ENCODE measurements around the gene LGALS3BP.

The LGALS3BP gene

DNA sequence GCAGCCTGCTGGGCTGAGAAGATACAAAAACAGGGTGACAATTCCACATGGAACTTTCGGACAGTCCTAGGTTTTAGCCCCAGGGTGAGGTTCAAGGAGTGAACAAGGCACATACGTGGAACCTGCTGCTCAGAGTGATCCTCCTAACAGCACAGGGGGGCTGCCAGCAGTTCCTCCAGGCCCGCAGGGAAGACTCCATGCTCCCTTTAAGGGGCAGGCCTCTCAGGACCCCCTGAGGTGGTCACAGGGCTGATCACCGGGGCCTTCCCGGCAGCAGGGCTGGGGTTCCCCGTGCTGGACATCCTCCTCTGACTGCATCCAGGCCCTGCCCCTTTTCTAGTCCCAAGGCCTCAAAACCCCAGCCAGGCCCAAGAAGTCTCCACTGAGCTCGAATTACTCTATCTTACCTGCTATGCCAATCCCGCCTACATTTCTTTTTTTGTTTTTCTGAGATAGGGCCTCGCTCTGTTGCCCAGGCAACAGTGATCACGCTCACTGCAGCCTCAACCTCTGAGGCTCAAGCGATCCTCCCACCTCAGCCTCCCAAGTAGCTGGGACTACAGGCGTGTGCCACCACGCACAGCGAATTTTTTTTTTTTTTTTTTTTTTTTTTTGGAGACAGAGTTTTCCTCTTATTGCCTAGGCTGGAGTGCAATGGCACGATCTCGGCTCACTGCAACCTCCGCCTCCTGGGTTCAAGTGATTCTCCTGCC lies 19.5 kb upstream of the LGALS3BP start:
- DNase-seq = no peak

DNA sequence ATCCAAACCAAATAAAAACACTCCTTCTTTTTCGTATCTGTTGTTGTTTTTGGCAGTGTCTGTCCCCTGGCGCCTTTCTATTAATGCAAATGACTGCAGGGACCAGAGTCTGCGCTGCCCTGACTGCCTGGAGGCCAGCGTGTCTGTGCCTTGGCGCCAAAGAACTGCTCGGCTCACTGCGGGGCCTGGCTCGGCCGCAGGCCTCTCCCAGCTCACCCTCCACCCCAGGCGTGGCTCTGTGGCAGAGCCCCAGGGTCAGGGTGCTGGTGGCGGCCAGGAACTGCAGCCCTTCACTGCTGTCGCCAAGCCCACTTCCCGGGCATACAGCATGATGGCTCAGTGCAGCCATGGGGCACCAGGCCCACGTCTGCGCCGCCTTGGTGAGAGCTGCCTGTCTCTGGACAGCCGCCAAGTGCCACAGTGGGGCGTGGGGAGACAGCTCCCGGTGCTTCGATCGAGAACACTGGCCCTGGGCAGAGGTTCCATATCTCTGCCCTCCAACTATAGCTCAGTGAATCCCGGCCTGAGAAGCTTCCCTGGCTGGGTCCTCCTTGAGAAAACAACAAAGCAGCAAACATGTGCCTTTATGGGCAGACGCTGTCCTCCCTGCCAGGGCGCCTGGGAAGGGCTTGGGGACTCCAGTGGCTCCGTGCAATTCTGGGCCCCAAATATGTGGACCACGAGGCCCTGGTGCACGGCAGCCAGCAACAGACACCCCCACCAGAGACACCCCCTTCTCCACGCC lies 18.8 kb upstream of the LGALS3BP start:
- DNase-seq = no peak

DNA sequence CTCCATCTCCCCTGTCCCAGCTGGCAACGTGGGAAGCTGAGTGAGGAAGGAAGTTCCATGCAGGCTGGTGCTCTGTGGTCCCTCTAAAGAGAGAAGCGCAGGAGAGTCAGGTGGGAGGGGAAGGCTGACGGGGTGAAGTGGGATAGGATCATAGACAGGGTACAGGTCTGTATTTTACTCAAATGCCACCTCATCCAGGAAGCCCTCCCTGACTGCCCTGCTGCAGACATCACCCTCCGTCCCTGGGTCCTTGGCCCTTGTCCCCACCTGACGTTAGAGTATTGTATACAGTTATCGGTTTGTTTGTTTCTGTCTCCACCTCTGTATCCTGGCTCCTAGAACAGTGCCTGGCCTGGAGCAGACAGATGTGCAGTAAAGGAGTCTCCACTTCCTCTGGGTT lies 18.2 kb upstream of the LGALS3BP start:
- no peak for DNase-seq

DNA sequence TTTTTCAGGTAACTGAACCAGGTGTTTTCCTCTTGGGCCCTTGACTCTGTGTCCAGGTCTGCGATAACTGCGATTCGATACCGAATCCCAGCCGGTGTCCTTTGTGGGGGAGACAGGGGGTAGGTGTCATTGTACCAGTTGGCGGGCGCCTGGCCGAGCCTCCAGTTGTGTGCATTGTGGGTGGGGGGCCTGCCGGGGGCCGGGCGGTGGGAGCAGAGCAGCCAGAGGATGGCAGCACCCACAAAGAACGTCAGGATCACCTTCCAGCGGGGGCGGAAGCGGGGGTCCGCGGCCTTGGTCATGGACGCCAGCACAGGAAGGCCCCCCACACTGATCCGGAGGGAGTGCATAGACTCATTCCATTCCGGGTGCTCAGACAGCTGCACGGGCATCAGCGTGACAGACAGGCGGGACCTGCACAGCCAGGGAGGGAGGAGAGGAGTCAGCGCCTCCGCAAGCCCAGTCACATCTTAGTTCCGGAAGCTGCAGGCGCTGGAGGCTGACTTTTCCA lies 17.6 kb upstream of the LGALS3BP start:
- no peak for DNase-seq

DNA sequence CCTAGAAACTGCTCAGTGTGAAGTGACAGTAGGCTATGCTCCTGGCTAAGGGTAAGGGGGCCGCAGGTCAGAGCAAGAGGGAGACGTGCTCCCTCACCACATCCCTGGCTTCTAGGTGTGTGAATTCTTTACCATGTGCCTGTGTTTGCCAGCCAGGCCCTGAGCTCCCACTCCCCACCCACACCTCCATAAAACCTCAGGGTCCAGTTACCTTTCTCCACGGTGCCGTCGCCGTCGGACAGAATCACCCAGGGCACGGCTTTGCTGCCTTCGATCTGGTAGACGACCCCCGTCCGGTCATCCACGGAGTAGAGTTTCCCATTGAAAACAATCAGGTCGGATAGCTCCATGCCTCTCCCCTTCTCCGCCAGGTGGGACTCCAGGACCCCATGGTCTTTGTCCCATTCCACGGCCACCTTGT lies 17.1 kb upstream of the LGALS3BP start:
- DNase-seq = no peak

DNA sequence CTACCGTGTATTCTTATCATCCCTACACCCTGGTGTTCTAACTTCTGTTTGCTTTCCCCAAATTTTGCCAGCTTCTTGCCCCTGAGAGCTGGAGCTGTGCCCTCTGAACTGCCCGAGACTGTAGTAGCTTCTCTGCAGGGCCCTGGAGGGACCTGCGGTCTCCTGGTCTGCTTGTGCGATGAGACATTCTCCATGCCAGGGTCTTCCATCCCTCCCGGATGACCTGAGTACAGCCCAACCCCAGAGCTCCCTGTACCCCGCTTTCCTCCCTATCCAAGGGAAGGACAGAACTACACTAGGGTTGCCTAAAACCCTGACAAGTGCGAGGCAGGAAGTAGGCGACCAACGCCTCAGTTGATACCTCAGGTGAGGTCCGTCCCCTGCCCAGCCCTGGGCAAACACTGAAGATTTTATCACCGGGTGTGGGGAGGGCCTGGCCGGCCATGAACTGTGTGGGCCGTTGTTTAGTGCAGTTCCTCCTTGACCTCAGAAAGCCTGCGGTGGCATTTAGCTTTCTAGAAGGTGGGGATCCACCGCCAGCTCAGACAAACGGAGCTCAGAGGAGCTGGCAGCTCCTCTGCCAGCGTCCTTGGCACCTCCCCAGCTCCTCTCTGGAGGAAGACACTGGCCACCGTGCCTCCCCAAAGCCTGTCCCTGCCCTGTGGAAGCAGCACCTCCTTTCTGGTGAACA lies 16.2 kb upstream of the LGALS3BP start:
- DNase-seq = no peak

DNA sequence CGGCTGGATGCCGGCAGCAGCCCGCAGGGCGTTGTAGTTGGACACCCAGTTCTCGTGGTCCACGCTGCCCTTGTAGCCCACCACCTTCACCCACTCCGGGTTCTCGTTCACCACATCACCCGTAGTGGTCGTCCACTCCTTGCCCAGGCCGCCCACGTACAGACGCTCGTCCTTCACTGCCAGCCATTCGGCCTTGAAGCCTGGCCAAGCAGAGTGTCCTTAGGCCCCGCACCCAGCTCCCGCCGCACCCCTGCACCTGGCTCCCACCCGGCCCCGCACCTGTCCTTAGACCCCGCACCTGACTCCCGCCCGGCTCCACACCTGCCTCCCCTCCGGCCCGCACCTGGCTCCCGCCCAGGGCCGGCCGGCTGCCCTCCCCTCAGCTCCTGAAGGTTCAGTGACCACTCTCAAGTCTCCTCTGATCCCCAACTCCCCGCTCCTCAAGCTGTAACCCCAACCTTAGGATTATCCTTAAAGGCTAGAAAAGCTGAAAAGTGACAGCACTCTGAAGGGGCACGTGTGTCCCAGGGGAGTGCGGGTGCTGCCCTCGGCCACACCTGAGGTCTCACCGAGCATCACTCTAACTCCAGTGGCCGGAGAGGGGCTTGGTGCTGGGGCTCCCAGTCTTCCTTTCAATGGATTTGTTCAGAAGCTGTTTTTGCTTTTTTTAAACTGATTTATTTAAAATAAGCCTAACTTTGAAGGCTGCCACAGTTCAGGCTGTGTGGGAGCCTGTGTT lies 15.5 kb upstream of the LGALS3BP start:
- DNase-seq = no peak

DNA sequence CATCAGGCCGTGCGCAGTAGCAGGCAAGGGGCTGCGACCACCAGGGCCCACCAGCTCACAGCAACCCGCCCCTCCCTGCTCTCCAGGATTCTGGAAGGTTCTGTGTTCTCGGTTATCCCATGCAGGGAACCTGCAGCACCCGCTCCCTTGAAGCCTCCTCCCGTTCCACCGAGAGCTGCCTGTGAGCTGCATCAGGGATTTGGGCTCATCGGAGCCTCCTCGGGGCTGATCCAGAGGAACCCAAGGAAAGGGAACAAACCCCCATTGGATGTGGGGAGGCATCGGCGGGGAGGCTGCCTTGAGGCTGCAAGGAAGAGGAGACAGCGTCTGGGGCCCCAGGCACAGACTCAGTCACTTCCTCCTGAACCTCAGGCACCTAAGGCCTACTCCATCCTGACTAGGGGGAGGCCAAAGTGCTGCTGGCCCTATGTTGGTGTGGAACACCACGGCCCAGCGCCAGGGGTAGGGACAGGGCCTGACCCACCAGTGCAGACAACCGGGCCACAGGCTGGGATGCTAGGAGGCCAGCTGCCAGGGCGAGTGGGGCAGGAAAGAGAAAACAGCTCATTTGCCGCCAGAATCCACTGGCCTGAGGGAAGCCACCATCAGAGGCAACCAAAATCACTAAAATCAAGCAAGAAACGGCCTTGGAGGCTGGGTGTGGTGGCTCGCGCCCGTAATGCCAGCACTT lies 14.4 kb upstream of the LGALS3BP start:
- DNase-seq = no peak

DNA sequence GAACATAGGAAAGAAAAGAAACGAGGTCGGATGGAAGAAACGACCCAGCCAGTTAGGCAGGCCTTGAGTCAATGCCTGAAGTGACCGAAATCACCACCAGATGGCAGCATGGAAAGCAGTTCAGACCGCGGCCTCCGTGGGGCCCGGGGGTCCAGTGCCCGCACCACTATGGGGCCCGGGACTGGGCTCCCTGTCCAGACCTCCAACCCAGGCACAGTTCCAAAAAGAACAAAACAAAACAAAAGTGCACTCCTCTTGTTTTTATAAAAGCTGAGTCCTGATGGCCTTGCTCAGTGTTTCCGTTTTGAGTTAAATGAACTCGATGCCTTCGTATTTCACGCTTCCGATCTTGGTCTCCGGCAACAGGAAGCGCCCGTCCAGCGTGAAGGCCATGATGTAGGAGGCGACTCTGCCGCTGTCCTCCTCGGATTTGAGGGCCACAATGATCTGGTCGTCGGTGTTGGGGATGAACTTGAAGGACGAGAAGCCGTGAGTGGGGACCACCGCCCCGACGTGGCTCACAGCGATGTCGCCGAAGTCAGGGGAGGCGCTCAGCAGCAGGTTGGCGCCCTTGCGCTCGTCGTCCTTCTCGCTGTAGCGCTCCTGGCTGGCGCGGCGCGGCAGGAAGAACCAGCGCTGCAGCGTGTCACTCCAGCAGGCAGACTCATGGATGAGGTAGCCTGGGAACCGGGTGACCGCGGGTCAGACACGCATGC lies 13.7 kb upstream of the LGALS3BP start:
- peak in 3 of 5 experiments; percentile 31 to 43 (median 36) for DNase-seq

DNA sequence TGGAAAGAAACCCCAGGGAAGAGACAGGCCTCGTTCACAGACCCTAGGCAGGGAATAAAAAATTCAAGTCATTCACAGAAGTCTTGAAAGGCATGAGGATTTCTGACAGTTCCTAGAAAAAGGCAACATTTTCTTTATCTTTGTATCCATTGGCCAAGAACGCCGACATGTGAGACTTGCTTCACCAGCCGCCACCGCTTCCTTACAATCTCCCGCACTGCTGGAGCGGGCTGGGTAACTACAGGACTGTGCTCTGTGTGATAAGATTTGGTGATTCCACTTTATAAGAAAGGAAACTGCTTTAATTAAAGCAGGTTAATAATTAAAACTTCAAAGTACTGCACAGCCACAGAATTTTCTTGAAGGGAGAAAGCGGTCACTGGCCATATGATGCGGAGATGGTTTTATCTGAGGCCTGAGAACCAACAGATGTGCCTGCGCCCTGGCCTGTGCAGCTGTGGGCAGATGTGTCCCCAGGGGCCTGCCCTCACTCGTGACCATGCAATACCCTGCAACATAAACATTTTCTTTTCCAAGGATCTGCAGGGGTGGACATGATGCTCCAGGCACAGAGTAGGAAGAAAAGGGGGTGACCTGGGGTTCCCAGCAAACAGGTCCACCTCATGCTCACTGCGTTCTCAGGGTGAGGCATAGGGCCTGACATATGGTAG lies 13.0 kb upstream of the LGALS3BP start:
- DNase-seq = no peak

DNA sequence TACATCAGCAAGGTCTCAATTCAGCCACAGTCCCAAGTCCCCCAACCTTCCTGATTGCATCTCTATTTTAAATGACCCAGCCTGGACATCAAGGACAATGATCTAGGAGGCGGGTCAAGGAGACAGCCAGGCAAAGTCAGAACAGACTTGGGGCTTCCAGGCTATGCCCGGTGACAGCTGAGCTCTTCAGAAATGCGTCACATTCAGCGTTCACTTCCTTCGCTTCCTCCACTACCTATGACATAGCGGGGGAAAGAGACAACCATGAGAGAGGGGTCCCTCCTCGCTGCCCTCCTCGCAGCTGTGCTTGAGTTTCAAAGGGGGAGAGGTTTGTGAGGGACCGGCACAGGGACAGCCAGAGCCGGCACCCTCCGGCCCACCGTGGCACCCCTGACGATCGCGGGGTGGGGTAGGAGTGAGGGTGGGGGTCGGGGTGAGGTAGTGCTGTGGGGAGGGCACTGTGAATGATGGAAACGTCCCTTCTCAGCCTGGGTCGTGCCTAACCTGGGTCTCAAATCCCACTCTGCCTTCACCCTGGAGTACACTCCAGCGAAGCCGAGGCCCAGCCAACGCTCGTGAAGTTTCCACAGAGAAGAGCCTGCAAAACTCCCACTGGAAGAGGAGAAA lies 12.3 kb upstream of the LGALS3BP start:
- DNase-seq = no peak

DNA sequence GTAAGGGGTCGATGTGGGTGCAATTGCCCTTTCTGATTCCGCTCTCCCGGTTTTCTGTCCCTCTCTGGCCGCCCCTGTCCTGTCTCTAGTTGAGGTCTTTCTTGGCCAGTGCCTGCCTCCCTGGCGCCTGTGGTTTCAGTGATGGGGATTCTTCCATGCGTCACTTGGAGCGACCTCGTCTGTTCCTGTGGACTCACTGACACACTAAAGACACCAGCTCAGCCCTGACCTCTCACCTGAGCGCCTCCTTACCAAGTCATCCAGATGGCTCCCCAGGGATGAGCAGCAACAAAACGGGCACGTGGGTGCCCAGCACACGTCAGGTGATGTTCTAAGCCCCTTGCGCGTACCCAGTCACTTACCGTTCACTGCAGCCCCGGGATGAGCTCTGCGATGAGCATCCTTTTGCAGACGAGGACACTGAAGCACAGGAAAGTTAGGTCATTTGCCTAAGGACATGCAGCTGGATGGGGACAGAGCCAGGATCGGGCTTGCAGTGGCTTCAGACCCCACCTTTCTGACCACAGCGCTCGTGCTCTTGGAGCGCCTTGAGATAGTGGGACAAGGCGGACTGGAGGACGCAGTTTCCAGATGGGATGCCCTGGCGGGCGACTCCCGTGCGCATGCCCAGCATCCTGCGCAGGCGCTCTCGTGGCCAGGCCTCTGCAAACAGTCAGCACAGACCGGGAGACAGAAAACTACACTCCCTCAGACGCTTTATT lies 11.5 kb upstream of the LGALS3BP start:
- DNase-seq = no peak

DNA sequence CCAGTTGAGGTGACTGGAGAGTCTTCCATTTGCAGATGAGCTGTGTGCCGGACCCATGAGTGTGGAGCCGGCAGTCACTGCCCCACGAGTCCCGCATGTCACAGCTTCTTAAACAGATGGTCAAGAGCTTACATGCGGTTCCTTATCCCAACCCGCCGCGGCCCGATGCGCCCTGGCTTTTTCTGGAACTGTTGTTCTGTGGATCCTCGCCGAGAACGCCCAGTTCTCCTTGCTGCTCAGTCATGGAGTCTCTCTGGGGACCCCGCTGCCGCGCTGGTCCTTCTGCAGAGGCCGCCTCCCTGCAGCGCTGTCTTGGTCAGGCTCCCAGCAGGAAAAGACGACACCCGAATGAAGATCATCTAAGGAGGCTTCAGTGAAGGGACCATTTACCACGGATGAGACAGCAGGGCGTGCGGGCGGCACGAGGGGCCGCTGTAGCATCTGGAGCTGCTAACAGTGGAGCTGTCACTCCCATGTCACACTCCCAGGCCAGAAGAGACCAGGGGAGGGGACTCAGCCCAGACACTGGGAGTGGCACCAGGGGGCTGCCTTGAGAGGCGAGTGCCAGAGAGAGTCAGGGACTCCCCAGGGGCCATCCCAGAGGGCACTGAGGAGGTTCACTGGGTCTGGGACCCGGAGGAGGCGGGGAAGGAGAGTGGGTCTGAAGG lies 10.8 kb upstream of the LGALS3BP start:
- peak in 1 of 5 experiments; percentile 1 for DNase-seq

DNA sequence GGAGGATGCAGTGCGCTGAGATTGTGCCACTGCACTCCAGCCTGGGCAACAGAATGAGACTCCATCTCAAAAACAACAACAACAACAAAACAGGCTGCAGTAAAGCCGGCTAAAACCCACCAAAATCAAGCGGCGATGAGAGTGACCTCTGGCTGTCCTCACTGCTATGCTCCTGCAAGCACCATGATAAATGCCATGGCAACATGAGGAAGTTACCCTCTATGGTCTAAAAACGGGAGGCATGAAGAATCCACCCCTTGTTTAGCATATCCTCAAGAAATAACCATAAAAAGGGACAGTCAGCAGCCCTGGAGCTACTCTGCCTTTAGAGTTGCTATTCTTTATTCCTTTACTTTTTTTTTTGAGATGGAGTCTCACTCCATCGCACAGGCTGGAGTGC lies 8.4 kb upstream of the LGALS3BP start:
- DNase-seq = no peak

DNA sequence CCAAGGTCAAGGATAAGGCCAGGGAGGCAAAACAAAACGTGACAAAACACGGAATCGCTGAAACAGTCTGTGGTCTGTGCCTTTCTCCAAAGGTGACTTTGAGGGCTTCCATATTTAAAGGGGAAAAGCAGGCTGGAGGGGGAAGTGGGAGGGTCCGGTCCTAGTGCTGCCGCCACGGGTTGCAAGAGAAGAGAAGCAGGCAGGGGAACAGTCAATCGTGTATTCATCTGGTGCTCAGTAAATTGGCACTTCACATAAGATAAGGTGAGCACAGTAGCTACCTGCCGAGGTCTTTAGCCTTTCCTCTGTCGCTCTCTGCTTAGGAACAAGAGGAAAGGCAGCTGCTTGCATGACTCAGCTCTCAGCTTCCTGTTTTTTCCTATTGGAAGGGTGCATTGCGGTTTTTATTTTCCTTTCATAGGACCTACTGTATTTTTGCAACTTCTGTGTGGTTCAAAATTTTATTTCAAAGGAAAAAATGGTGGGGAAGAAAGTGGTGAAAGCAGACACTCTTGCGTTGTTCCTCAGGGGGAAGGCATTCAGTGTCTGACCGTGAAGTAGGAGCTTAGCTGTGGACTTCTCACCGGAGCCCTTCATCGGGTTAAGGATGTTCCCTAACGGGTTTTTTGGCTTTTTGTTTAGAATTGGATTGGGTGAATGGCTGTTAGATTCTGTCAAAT lies 7.1 kb upstream of the LGALS3BP start:
- no peak for DNase-seq

DNA sequence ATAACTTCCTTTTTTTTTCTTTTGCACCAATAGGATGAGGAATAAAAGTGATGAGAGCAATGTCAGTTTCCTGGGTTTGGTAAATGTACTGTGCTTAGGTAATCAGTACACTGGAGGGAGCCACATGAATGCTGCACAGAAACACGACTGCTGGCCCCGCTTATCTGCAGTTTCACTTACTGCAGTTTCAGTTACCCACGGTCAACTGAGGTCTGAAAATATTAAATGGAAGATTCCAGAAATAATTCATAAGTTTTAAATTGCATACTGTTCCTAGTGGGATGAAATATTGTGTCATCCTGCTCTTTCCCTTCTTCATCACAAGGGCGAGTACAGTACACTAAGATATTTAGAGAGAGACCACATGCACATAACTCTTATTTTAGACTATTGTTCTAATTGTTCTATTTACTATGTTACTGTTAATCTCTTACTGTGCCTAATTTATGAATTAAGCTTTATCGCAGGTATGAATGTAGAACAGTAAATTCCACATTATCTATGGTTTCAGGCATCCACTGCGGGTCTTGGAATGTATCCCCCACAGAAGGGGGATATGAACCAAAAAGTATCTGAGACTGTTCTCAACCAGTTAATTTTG lies 6.4 kb upstream of the LGALS3BP start:
- peak in 1 of 5 experiments; percentile 51 for DNase-seq

DNA sequence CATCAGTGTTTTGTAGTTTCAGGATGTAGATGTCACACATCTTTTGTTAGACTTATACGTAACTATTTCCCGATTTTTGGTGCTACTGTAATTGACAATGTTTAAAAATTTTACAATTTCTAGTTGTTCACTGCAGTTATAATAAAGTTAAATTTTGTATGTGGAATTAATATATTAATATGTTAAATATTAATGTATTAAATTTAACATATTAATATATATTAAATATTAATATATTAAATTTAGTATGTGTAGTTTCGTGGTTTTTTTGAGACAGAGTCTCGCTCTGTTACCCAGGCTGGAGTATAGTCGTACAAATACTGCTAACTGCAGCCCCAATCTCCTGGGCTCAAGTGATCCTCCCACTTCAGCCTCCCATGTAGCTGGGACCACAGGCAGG lies 5.7 kb upstream of the LGALS3BP start:
- DNase-seq = no peak
